Measurements from ENCODE around the gene AUNIP.

Gene AUNIP

DNA sequence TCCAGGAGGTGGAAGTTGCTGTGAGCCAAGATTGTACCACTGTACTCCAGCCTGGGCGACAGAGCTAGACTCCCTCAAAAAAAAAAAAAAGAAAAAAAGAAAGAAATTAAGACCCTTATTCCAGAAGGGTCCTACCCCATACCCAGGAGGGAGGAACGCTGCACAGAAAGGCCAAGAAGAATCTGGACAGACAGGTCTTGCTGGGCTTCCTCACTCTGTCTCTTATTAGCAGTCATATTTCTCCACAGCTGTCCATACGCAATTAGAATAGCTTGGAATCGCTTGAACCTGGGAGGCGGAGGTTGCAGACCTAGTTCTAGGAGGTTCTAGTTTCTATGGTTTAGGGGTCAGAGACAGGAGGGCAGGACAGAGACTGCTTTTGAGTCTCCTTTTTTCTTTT, 19.4 kb upstream of the AUNIP start:
- Histone ChIP-seq H3K79me2 (ENCODE audit: insufficient read depth, low read depth) (no peaks in the 10 kb centered on the region), H3K36me3 (ENCODE audit: insufficient read depth) (no peaks in the 10 kb centered on the region)
- TF ChIP-seq, protein P1, sequence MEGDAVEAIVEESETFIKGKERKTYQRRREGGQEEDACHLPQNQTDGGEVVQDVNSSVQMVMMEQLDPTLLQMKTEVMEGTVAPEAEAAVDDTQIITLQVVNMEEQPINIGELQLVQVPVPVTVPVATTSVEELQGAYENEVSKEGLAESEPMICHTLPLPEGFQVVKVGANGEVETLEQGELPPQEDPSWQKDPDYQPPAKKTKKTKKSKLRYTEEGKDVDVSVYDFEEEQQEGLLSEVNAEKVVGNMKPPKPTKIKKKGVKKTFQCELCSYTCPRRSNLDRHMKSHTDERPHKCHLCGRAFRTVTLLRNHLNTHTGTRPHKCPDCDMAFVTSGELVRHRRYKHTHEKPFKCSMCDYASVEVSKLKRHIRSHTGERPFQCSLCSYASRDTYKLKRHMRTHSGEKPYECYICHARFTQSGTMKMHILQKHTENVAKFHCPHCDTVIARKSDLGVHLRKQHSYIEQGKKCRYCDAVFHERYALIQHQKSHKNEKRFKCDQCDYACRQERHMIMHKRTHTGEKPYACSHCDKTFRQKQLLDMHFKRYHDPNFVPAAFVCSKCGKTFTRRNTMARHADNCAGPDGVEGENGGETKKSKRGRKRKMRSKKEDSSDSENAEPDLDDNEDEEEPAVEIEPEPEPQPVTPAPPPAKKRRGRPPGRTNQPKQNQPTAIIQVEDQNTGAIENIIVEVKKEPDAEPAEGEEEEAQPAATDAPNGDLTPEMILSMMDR (conservative IDR thresholded peaks at IDR 0.05; ENCODE audit: low read depth, low read length) = no peak

DNA sequence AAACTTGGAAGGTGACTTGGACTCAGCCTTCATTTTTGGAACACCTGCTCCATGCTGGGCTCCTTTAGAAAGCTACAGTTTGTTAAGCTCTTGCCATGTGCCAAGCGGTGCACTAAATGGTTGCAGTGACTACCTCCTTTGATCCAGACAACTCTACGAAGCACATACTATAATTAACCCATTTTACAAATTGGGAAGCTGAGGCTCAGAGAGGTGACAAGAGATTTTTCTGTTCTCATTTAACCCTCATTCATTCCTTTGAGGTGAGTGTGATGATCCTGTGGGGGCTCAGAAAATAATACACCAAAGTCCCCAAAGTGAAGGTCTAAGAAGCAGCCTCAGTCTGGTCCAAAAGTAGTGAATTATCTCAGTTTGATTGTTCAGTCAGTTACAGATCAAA, 17.9 kb upstream of the AUNIP start:
- Histone ChIP-seq H3K79me2 (ENCODE audit: insufficient read depth, low read depth) (no peaks in the 10 kb centered on the region), H2AFZ (ENCODE audit: low read depth) (no peak overlapping the region), H3K4me2 (no peak overlapping the region), H4K20me1 (ENCODE audit: insufficient read depth) (no peaks in the 10 kb centered on the region), H3K4me3 (IDR thresholded peaks at IDR 0.05; ENCODE audit: insufficient read depth, low read depth, low read length) (no peak overlapping the region), H3K9ac (no peak overlapping the region), H3K27ac (no peak overlapping the region), H3K27me3 (ENCODE audit: insufficient read depth, low read depth) (0 out of 2 replicates have a peak, but pooled peaks cover 4% of the 10 kb centered on the region), H3K36me3 (ENCODE audit: insufficient read depth) (no peaks in the 10 kb centered on the region), H3K4me1 (ENCODE audit: low read depth, poor library complexity, severe bottlenecking) (peaks cover 17% of the 10 kb centered on the region)
- TF ChIP-seq, protein P1 (conservative IDR thresholded peaks at IDR 0.05; ENCODE audit: low read depth, low read length) = no peak

More for the DNA sequence above, 19.4 kb upstream of the AUNIP start:
- H4K20me1 ChIP-seq (ENCODE audit: insufficient read depth) = no peaks in the 10 kb centered on the region
- H3K4me1 ChIP-seq (ENCODE audit: low read depth, poor library complexity, severe bottlenecking) = peaks cover 7% of the 10 kb centered on the region
- H3K4me2 ChIP-seq = no peak overlapping the region
- H3K27ac ChIP-seq = no peak overlapping the region
- H2AFZ ChIP-seq (ENCODE audit: low read depth) = no peak overlapping the region
- no peak overlapping the region for H3K9ac ChIP-seq
- H3K27me3 ChIP-seq (ENCODE audit: insufficient read depth, low read depth) = 0 out of 2 replicates have a peak, but pooled peaks cover 4% of the 10 kb centered on the region
- no peak overlapping the region for H3K4me3 ChIP-seq (IDR thresholded peaks at IDR 0.05; ENCODE audit: insufficient read depth, low read depth, low read length)

DNA sequence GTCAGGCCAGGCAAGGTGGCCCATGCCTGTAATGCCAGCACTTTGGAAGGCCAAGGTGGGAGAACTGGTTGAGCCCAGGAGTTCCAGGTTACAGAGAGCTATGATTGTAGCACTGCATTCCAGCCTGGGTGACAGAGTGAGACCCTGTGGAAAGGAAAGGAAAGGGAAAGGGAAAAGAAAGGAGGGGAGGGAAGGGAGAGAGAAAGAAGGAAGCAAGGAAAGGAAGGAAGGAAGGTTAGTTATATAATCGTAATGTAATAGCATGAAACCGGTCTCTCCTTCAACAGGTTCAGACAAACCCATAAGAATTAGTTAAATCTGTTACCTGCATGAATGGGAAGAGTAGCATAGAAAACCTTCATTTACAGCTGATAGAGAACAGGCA, 17.4 kb upstream of the AUNIP start:
- H3K4me2 ChIP-seq = no peak overlapping the region
- no peak overlapping the region for H3K9ac ChIP-seq
- no peak overlapping the region for H3K4me3 ChIP-seq (IDR thresholded peaks at IDR 0.05; ENCODE audit: insufficient read depth, low read depth, low read length)

DNA sequence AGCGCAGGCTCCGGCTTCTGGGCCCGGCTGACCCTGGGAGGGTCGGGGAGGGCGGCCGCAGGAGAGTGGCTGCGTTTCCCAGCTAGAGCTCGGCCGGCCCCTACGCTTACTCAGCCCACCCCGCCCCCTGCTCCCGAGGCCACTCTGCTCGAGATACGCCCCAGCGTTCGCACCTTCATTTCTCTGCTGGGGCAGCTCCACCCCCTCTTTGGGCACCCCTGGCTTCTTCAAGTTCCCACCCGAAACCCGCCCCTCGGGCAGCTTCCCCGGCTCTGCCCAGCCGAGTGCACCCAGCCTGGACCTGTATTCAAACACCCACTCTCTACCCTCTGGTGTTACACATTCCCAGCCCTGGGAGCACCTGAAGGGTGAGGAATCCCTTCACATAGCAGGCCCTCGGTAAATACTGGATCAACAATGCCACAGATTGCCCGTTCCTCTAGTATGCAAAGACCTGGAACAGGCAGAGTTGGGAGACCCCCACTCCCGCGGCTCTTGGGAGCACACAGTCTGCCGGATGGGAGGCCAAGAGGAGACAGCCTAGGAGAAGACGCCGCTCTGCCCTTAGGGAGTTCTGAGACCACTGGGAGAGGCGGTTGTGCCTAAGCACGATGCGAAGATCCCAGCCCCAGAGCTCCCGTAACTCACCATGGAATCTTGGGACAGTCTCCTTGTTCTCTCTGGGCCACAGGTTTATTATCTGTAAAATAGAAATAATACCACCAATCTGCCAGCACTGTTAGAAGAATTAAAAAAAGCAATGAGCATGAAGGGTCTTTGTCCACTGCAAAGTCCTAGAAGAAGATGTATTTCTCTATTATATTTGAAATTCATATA, 16.8 kb upstream of the AUNIP start:
- Histone ChIP-seq H4K20me1 (ENCODE audit: insufficient read depth) (no peaks in the 10 kb centered on the region), H3K4me1 (ENCODE audit: low read depth, poor library complexity, severe bottlenecking) (peaks cover 17% of the 10 kb centered on the region), H2AFZ (ENCODE audit: low read depth) (peak overlapping the region; percentile 76), H3K27me3 (ENCODE audit: insufficient read depth, low read depth) (0 out of 2 replicates have a peak, but pooled peaks cover 4% of the 10 kb centered on the region), H3K9ac (no peak overlapping the region; the same call in 1 of the 2 replicates), H3K36me3 (ENCODE audit: insufficient read depth) (no peaks in the 10 kb centered on the region), H3K4me2 (peak overlapping the region; percentile 73), H3K79me2 (ENCODE audit: insufficient read depth, low read depth) (no peaks in the 10 kb centered on the region), H3K27ac (no peak overlapping the region), H3K4me3 (IDR thresholded peaks at IDR 0.05; ENCODE audit: insufficient read depth, low read depth, low read length) (peak overlapping the region; percentile 63)
- TF ChIP-seq, protein P1 (conservative IDR thresholded peaks at IDR 0.05; ENCODE audit: low read depth, low read length) = no peak

More for the DNA sequence above, 17.4 kb upstream of the AUNIP start:
- H3K27ac ChIP-seq = no peak overlapping the region
- TF ChIP-seq, protein P1 (conservative IDR thresholded peaks at IDR 0.05; ENCODE audit: low read depth, low read length) = no peak
- peaks cover 17% of the 10 kb centered on the region for H3K4me1 ChIP-seq (ENCODE audit: low read depth, poor library complexity, severe bottlenecking)
- H3K36me3 ChIP-seq (ENCODE audit: insufficient read depth) = no peaks in the 10 kb centered on the region
- H2AFZ ChIP-seq (ENCODE audit: low read depth) = no peak overlapping the region
- 0 out of 2 replicates have a peak, but pooled peaks cover 4% of the 10 kb centered on the region for H3K27me3 ChIP-seq (ENCODE audit: insufficient read depth, low read depth)
- no peaks in the 10 kb centered on the region for H3K79me2 ChIP-seq (ENCODE audit: insufficient read depth, low read depth)
- H4K20me1 ChIP-seq (ENCODE audit: insufficient read depth) = no peaks in the 10 kb centered on the region
